HepG2 (cell line): Measurements from ENCODE around the gene RRAD. TPM values are rescaled to one million over a fixed set of nuclear protein-coding genes. Genes with fewer than 3 reads are reported as not detected.
A peak's percentile ranks its signal among the peaks of the same experiment; 100 is the strongest.

Experiments used
- ARID5B ChIP-seq: IDR thresholded peaks from 2 replicates; pipeline ENCODE4 v1.4.0; 2020; ENCODE audit warnings: mild to moderate bottlenecking, missing genetic modification reagents
- CCAR2 ChIP-seq: fragments of 200-400 bp; formaldehyde crosslinking; optimal IDR thresholded peaks from 2 replicates; pipeline ENCODE3; 2018; ENCODE audit warnings: low read depth, mild to moderate bottlenecking, low read length, moderate library complexity
- CHD2 ChIP-seq: IDR thresholded peaks from 2 replicates; pipeline ENCODE4 v1.6.1; 2011; ENCODE audit warnings: low read depth, low read length, improper control_type of control experiment
- FOSL2 ChIP-seq: sonication (generic); formaldehyde crosslinking; IDR thresholded peaks from 2 replicates; pipeline ENCODE4 v1.4.0; 2020; ENCODE audit warnings: missing genetic modification reagents
- KDM2A ChIP-seq: sonication (generic); formaldehyde crosslinking; IDR thresholded peaks from 2 replicates; pipeline ENCODE4 v1.4.0; 2020; ENCODE audit warnings: low read depth, missing genetic modification reagents, borderline replicate concordance
- MAZ ChIP-seq, 2 experiments: sonication (generic) in 1 of 2; formaldehyde crosslinking in 1 of 2; IDR thresholded peaks; 2 replicates each; pipeline versions ENCODE4 v1.5.0 to v1.6.1; 2012 to 2020; ENCODE audit warnings: low read depth in 2 of 2, mild to moderate bottlenecking in 2 of 2, borderline replicate concordance in 1 of 2, improper control_type of control experiment in 1 of 2, low read length in 1 of 2, missing genetic modification reagents in 1 of 2, moderate library complexity in 1 of 2
- NFIC ChIP-seq: IDR thresholded peaks from 2 replicates; pipeline ENCODE4 v1.6.1; 2012; ENCODE audit warnings: mild to moderate bottlenecking, low read length, inconsistent platforms
- RXRA ChIP-seq: sonication (generic); formaldehyde crosslinking; IDR thresholded peaks from 2 replicates; pipeline ENCODE4 v1.5.1; 2020; ENCODE audit warnings: missing genetic modification reagents
- SSRP1 ChIP-seq: IDR thresholded peaks from 2 replicates; pipeline ENCODE4 v1.6.1; 2016; ENCODE audit warnings: control low read depth
- TFAP4 ChIP-seq: sonication (generic); IDR thresholded peaks from 2 replicates; pipeline ENCODE4 v1.6.1; 2016; ENCODE audit warnings: low read depth, borderline replicate concordance
- THAP11 ChIP-seq: IDR thresholded peaks from 2 replicates; pipeline ENCODE4 v1.6.1; 2016; ENCODE audit warnings: missing biosample characterization, missing genetic modification reagents
- ZGPAT ChIP-seq: IDR thresholded peaks from 2 replicates; pipeline ENCODE4 v1.6.1; 2016; ENCODE audit warnings: mild to moderate bottlenecking
- ZNF280D ChIP-seq: sonication (generic); formaldehyde crosslinking; IDR thresholded peaks from 2 replicates; pipeline ENCODE4 v1.5.1; 2020; ENCODE audit warnings: mild to moderate bottlenecking, missing genetic modification reagents
- ZNF331 ChIP-seq: sonication (generic); formaldehyde crosslinking; IDR thresholded peaks from 2 replicates; pipeline ENCODE4 v1.4.0; 2020; ENCODE audit warnings: missing genetic modification reagents
- ZNF501 ChIP-seq: sonication (generic); formaldehyde crosslinking; IDR thresholded peaks from 2 replicates; pipeline ENCODE4 v1.5.1; 2020; ENCODE audit warnings: mild to moderate bottlenecking, moderate library complexity, missing genetic modification reagents
- ZNF580 ChIP-seq: IDR thresholded peaks from 2 replicates; pipeline ENCODE4 v1.6.1; 2016; ENCODE audit warnings: low read depth, borderline replicate concordance
- ZNF709 ChIP-seq: sonication (generic); formaldehyde crosslinking; IDR thresholded peaks from 2 replicates; pipeline ENCODE4 v1.5.0; 2020; ENCODE audit warnings: mild to moderate bottlenecking, missing genetic modification reagents
- ZNF746 ChIP-seq: sonication (generic); formaldehyde crosslinking; IDR thresholded peaks from 2 replicates; pipeline ENCODE4 v1.8.0; 2022; ENCODE audit warnings: mild to moderate bottlenecking, missing genetic modification reagents
- ZNF773 ChIP-seq: sonication (generic); formaldehyde crosslinking; IDR thresholded peaks from 2 replicates; pipeline ENCODE4 v1.4.0; 2020; ENCODE audit warnings: missing genetic modification reagents, borderline replicate concordance
- polyA plus RNA-seq, 8 experiments: library from polyadenylated mRNA; depleted of rRNA in 3 of 8; stranded (reverse) in 7 of 8; unstranded in 1 of 8; fragments of >200 nt; fragmentation: Illumina TruSeq in 4 of 8; extraction: Trizol in 4 of 8; gene quantifications; 2 replicates each; pipeline versions ENCODE4 v1.2.1 to v1.2.3, GENCODE V29; 2011 to 2016; ENCODE audit warnings: low read depth in 4 of 8, missing spikeins in 1 of 8, mixed read lengths in 1 of 8; ENCODE audit not compliant: insufficient read depth in 1 of 8
- total RNA-seq, 5 experiments: library from RNA; depleted of rRNA; stranded (reverse); fragments of >200 nt; fragmentation: Illumina TruSeq; extraction: Trizol; gene quantifications; 2 replicates each; pipeline ENCODE4 v1.2.3, GENCODE V29; 2016; ENCODE audit warnings: low read depth in 1 of 5

RRAD gene
- total and polyA plus RNA-seq, 2 of the 13 experiments (the other 11 are each of a cell fraction or from before 2014, with no cell fraction given) = 0.80 to 1.1 TPM

- TF ChIP-seq ZNF280D (CRISPR knock-in tag) (0 out of 2 replicates have a peak, but pooled peaks have one; percentile 57), ZNF709 (CRISPR knock-in tag) (no peak), ZNF773 (no peak), MAZ (IDR thresholded peaks at IDR 0.05; ENCODE audit: borderline replicate concordance, low read depth, low read length) (0 out of 2 replicates have a peak, but pooled peaks have one; percentile 24), MAZ (CRISPR knock-in tag; IDR thresholded peaks at IDR 0.05; ENCODE audit: low read depth) (no peak), CCAR2 (no peak), ARID5B (peak; percentile 52), KDM2A (CRISPR knock-in tag) (peak; percentile 37; the same call in 1 of the 2 replicates), ZNF501 (CRISPR knock-in tag) (peak; percentile 79), CHD2 (peak; percentile 46; the same call in 1 of the 2 replicates), FOSL2 (CRISPR knock-in tag) (peak; percentile 72; the same call in 1 of the 2 replicates), ZNF580 (CRISPR knock-in tag) (0 out of 2 replicates have a peak, but pooled peaks have one; percentile 7), ZNF746 (CRISPR knock-in tag) (no peak), NFIC (peak; percentile 79; the same call in 1 of the 2 replicates), SSRP1 (CRISPR knock-in tag) (no peak), TFAP4 (0 out of 2 replicates have a peak, but pooled peaks have one; percentile 11), THAP11 (peak; percentile 47), ZNF331 (CRISPR knock-in tag) (no peak; the same call in 1 of the 2 replicates), RXRA (CRISPR knock-in tag) (0 out of 2 replicates have a peak, but pooled peaks have one; percentile 20), ZGPAT (CRISPR knock-in tag) (peak; percentile 46; the same call in 1 of the 2 replicates)
Observed at GRCh38 chr16:66899945-66900710, 25.2 kb downstream of the RRAD start (continued).
